Liver (tissue), 9 donors: Measurements from ENCODE around the gene PIEZO2. TPM values are rescaled to one million over a fixed set of nuclear protein-coding genes. Genes with fewer than 3 reads are reported as not detected.

ENCODE experiments used
- DNase-seq: peaks from one replicate; pipeline ENCODE4 v3.0.0-alpha.2; 2017; ENCODE audit warnings: low spot score
- H3K27ac ChIP-seq, 2 donors: one replicate each; pipeline ENCODE4 v1.7.0; 2013; ENCODE audit warnings: inconsistent platforms in 2 of 2, low read length in 2 of 2, control low read depth in 1 of 2, low read depth in 1 of 2, mild to moderate bottlenecking in 1 of 2
- H3K27me3 ChIP-seq, 4 donors: one replicate each; pipeline versions ENCODE4 v1.6.1 to v1.7.0; 2013; ENCODE audit warnings: low read length in 3 of 4, inconsistent platforms in 1 of 4, mild to moderate bottlenecking in 1 of 4, moderate library complexity in 1 of 4; ENCODE audit not compliant: control insufficient read depth in 4 of 4, insufficient read depth in 4 of 4
- H3K36me3 ChIP-seq, 4 donors: one replicate each; pipeline versions ENCODE4 v1.6.1 to v1.7.0; 2013; ENCODE audit warnings: low read length in 3 of 4, mild to moderate bottlenecking in 3 of 4, low read depth in 1 of 4, moderate library complexity in 1 of 4; ENCODE audit not compliant: control insufficient read depth in 4 of 4, insufficient read depth in 3 of 4
- H3K4me1 ChIP-seq, 4 donors: one replicate each; pipeline versions ENCODE4 v1.6.1 to v1.7.0; 2013; ENCODE audit warnings: low read length in 3 of 4, mild to moderate bottlenecking in 3 of 4, moderate library complexity in 1 of 4; ENCODE audit not compliant: control insufficient read depth in 4 of 4, insufficient read depth in 4 of 4
- H3K4me3 ChIP-seq, 3 donors: one replicate each; pipeline versions ENCODE4 v1.6.1 to v1.7.0; 2013; ENCODE audit warnings: low read length in 3 of 3, control low read depth in 1 of 3, low read depth in 1 of 3, mild to moderate bottlenecking in 1 of 3
- H3K9ac ChIP-seq, 2 donors: one replicate each; pipeline ENCODE4 v1.7.0; 2013; ENCODE audit warnings: low read length in 2 of 2, mild to moderate bottlenecking in 2 of 2, moderate library complexity in 2 of 2, control low read depth in 1 of 2, low read depth in 1 of 2
- H3K9me3 ChIP-seq, 4 donors: one replicate each; pipeline versions ENCODE4 v1.6.1 to v1.7.0; 2013; ENCODE audit warnings: low read length in 3 of 4; ENCODE audit not compliant: control insufficient read depth in 4 of 4
- EGR1 ChIP-seq, 2 donors: IDR thresholded peaks; 2 replicates each; pipeline ENCODE4 v1.6.1; 2016 to 2018; ENCODE audit warnings: antibody characterized with exemption in 2 of 2, low read depth in 2 of 2
- FOXA1 ChIP-seq: IDR thresholded peaks from 2 replicates; pipeline ENCODE4 v1.6.1; 2016; ENCODE audit warnings: antibody characterized with exemption
- FOXA2 ChIP-seq: IDR thresholded peaks from 2 replicates; pipeline ENCODE4 v1.6.1; 2016; ENCODE audit warnings: antibody characterized with exemption
- GABPA ChIP-seq, 2 donors: IDR thresholded peaks in 1 of 2; conservative IDR thresholded peaks in 1 of 2; 2 replicates each; pipeline ENCODE4 v1.6.1; 2016; ENCODE audit warnings: antibody characterized with exemption in 2 of 2, mild to moderate bottlenecking in 1 of 2, moderate library complexity in 1 of 2
- HNF4A ChIP-seq, 2 donors: conservative IDR thresholded peaks; 2 replicates each; pipeline ENCODE4 v1.6.1; 2016; ENCODE audit warnings: antibody characterized with exemption in 2 of 2, mild to moderate bottlenecking in 2 of 2
- HNF4G ChIP-seq: IDR thresholded peaks from 2 replicates; pipeline ENCODE4 v1.6.1; 2016; ENCODE audit warnings: antibody characterized with exemption
- JUND ChIP-seq, 2 donors: IDR thresholded peaks; 2 replicates each; pipeline ENCODE4 v1.6.1; 2016; ENCODE audit warnings: antibody characterized with exemption in 2 of 2
- NR2F2 ChIP-seq: IDR thresholded peaks from 2 replicates; pipeline ENCODE4 v1.6.1; 2016; ENCODE audit warnings: antibody characterized with exemption
- RAD21 ChIP-seq, 2 donors: IDR thresholded peaks; 2 replicates each; pipeline ENCODE4 v1.6.1; 2016; ENCODE audit warnings: antibody characterized with exemption in 2 of 2, mild to moderate bottlenecking in 2 of 2
- RXRA ChIP-seq, 2 donors: IDR thresholded peaks; 2 replicates each; pipeline ENCODE4 v1.6.1; 2017 to 2018; ENCODE audit warnings: antibody characterized with exemption in 2 of 2, mild to moderate bottlenecking in 1 of 2
- SP1 ChIP-seq: IDR thresholded peaks from 2 replicates; pipeline ENCODE4 v1.6.1; 2018; ENCODE audit warnings: antibody characterized with exemption, mild to moderate bottlenecking
- TAF1 ChIP-seq: conservative IDR thresholded peaks from 2 replicates; pipeline ENCODE4 v1.6.1; 2016; ENCODE audit warnings: antibody characterized with exemption, mild to moderate bottlenecking
- YY1 ChIP-seq: IDR thresholded peaks from 2 replicates; pipeline ENCODE4 v1.6.1; 2016; ENCODE audit warnings: antibody characterized with exemption, mild to moderate bottlenecking
- WGBS: extraction: QIAGEN DNeasy Blood & Tissue Kit; methylation state at CpG from one replicate; pipeline ENCODE4 v1.1.7; 2013; 5-methylcytosine and 5-hydroxymethylcytosine counted together
- polyA plus RNA-seq, 2 donors: library from polyadenylated mRNA; stranded (reverse) in 1 of 2; unstranded in 1 of 2; fragments of 200-250 nt in 1 of 2; fragments of >200 nt in 1 of 2; fragmentation: Nextera tagmentation in 1 of 2; extraction: Ambion mirVana in 1 of 2; gene quantifications; one replicate each; pipeline versions ENCODE4 v1.2.1 to v1.2.3, GENCODE V29; 2013 to 2015
- total RNA-seq, 2 donors: library from RNA; depleted of rRNA; stranded (reverse); fragments of >200 nt; gene quantifications; one replicate each; pipeline ENCODE4 v1.2.3, GENCODE V29; 2014
- TF ChIP-seq, protein P1 (sequence below): IDR thresholded peaks from 2 replicates; pipeline ENCODE4 v1.6.1; 2016; ENCODE audit warnings: antibody characterized with exemption
- TF ChIP-seq, protein P2 (sequence below): fragments of 150-350 bp; IDR thresholded peaks from 2 replicates; pipeline ENCODE4 v1.5.1; 2017; ENCODE audit warnings: improper control_type of control experiment, low read depth, low read length; ENCODE audit not compliant: missing input control
- TF ChIP-seq, protein P3 (sequence below): IDR thresholded peaks from 2 replicates; pipeline ENCODE4 v1.6.1; 2016; ENCODE audit warnings: antibody characterized with exemption
- TF ChIP-seq, protein P4 (sequence below): IDR thresholded peaks from 2 replicates; pipeline ENCODE4 v1.6.1; 2016; ENCODE audit warnings: antibody characterized with exemption
- donor health status: healthy.
- donor health status: healthy.
- donor health status: healthy.
- donor health status: healthy.
- donor health status: healthy.

Gene PIEZO2
- total and polyA plus RNA-seq, 4 donors, result 1.1 to 12.3 (median 4.8) TPM

DNA sequence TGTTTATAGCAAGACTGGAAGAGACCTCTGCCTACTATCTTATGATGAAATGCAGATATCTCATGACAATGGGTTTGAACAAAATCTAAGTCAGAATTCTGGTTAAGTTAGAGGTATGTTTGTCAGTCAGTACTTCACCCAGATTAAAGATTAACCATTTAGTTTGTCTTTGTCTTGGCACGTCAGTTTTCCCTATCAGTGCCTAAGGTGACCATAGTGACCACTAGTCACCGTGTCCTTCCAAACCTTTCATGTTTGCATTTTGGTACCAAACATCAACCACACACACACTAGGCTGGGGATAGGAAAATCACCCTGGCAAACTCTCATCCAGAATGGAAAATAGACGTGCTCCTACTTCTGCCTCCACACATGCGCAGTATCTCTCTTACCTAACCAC, 248.9 kb downstream of the PIEZO2 start:
- Histone ChIP-seq H3K27ac (peak overlapping the region; percentile 21 to 75), H3K4me1 (peaks cover 4 to 26% (median 14%) of the 10 kb centered on the region in 4 donors), H3K4me3 (no peak overlapping the region), H3K36me3 (no peaks in the 10 kb centered on the region), H3K27me3 (no peaks in the 10 kb centered on the region), H3K9ac (no peak overlapping the region), H3K9me3 (no peaks in the 10 kb centered on the region)
- WGBS, result 39% methylated on average over 4 of the region's 4 CpGs
- no peak for DNase-seq
- TF ChIP-seq, protein P1, sequence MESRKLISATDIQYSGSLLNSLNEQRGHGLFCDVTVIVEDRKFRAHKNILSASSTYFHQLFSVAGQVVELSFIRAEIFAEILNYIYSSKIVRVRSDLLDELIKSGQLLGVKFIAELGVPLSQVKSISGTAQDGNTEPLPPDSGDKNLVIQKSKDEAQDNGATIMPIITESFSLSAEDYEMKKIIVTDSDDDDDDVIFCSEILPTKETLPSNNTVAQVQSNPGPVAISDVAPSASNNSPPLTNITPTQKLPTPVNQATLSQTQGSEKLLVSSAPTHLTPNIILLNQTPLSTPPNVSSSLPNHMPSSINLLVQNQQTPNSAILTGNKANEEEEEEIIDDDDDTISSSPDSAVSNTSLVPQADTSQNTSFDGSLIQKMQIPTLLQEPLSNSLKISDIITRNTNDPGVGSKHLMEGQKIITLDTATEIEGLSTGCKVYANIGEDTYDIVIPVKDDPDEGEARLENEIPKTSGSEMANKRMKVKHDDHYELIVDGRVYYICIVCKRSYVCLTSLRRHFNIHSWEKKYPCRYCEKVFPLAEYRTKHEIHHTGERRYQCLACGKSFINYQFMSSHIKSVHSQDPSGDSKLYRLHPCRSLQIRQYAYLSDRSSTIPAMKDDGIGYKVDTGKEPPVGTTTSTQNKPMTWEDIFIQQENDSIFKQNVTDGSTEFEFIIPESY, result no peak
- TF ChIP-seq SP1, result peak; percentile 46
- TF ChIP-seq RXRA (IDR thresholded peaks at IDR 0.05), result peak; percentile 31 to 64
- no peak for TF ChIP-seq NR2F2
- TF ChIP-seq, protein P2, sequence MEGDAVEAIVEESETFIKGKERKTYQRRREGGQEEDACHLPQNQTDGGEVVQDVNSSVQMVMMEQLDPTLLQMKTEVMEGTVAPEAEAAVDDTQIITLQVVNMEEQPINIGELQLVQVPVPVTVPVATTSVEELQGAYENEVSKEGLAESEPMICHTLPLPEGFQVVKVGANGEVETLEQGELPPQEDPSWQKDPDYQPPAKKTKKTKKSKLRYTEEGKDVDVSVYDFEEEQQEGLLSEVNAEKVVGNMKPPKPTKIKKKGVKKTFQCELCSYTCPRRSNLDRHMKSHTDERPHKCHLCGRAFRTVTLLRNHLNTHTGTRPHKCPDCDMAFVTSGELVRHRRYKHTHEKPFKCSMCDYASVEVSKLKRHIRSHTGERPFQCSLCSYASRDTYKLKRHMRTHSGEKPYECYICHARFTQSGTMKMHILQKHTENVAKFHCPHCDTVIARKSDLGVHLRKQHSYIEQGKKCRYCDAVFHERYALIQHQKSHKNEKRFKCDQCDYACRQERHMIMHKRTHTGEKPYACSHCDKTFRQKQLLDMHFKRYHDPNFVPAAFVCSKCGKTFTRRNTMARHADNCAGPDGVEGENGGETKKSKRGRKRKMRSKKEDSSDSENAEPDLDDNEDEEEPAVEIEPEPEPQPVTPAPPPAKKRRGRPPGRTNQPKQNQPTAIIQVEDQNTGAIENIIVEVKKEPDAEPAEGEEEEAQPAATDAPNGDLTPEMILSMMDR, result no peak
- TF ChIP-seq, protein P3, sequence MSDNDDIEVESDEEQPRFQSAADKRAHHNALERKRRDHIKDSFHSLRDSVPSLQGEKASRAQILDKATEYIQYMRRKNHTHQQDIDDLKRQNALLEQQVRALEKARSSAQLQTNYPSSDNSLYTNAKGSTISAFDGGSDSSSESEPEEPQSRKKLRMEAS, result no peak
- no peak for TF ChIP-seq HNF4G
- peak; percentile 31 to 61 for TF ChIP-seq HNF4A (conservative IDR thresholded peaks at IDR 0.05)
- peak; percentile 20 for TF ChIP-seq FOXA2
- TF ChIP-seq YY1, result peak; percentile 57
- TF ChIP-seq JUND (IDR thresholded peaks at IDR 0.05), result peak in 1 of 2 donors; percentile 12
- peak in 1 of 2 donors; percentile 34 for TF ChIP-seq EGR1 (IDR thresholded peaks at IDR 0.05; ENCODE audit: low read depth in 2 of 2)
- no peak for TF ChIP-seq TAF1
- TF ChIP-seq GABPA (IDR thresholded peaks at IDR 0.05 in 1 of 2, conservative IDR thresholded peaks at IDR 0.05 in 1 of 2), result no peak

DNA sequence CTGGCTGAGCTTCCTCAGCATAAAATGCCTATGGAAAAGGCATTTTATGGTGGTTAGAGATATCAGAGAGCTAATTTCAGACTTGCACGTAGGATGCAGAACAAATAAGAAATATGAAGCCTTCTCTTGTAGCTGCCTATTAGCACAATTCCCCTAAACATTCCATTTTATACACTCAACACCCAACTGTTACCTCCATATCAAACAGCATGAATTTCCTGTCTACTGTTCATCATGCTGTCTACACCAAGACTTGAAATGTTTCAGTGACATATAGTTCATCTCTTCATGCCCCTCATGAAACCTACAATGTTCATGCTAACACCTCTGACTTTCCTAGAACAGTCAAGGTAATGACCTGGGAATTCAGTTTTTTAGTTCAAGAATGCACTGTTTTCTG, 249.9 kb downstream of the PIEZO2 start:
- H3K36me3 ChIP-seq, result no peaks in the 10 kb centered on the region
- 90% methylated on average over 1 of the region's 1 CpG for WGBS

DNA sequence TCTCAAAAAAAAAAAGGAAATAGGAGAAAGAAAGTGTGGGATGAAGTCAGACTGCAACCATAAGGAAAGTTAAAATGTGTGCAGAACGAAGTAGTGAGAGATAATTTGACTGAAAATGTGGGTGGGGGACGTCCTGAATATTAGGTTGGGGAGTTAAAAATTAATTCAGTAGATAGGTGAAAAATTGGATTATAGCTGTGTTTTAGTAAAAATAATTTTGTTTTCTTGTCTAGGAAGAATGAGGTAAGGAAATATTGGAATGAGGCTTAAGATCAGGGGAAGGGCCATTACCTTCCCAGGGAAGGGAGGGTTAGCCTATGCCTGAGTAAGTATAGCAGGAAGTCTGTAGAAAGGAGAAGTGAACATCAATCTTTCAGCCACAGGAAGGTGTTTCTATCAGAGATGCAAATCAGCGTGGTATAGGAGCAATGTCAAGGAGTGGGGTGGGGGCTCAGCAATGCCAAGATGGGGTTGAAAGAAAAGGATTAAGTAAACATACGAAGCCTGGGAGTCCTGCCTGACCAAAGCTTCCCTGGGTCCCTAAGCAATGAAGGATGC, 250.9 kb downstream of the PIEZO2 start:
- Histone ChIP-seq H3K4me3 (no peak overlapping the region), H3K9ac (no peak overlapping the region), H3K27me3 (no peaks in the 10 kb centered on the region), H3K4me1 (peaks cover 4 to 26% (median 14%) of the 10 kb centered on the region in 4 donors), H3K27ac (no peak overlapping the region), H3K9me3 (no peaks in the 10 kb centered on the region), H3K36me3 (no peaks in the 10 kb centered on the region)
- no peak for TF ChIP-seq FOXA2
- TF ChIP-seq, protein P1, result no peak
- TF ChIP-seq, protein P4, sequence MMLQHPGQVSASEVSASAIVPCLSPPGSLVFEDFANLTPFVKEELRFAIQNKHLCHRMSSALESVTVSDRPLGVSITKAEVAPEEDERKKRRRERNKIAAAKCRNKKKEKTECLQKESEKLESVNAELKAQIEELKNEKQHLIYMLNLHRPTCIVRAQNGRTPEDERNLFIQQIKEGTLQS, result no peak
- TF ChIP-seq, protein P3, result no peak
- TF ChIP-seq HNF4A (conservative IDR thresholded peaks at IDR 0.05), result no peak
- no peak for TF ChIP-seq HNF4G
- no peak for TF ChIP-seq RXRA (IDR thresholded peaks at IDR 0.05)
- TF ChIP-seq NR2F2, result no peak
- no peak for TF ChIP-seq JUND (IDR thresholded peaks at IDR 0.05)
- no peak for TF ChIP-seq RAD21 (IDR thresholded peaks at IDR 0.05)
- no peak for TF ChIP-seq YY1
- 85% methylated on average over 4 of the region's 4 CpGs for WGBS
- no peak for DNase-seq

More for the DNA sequence above, 249.9 kb downstream of the PIEZO2 start:
- Histone ChIP-seq H3K9me3 (no peaks in the 10 kb centered on the region), H3K27ac (peak overlapping the region in 1 of 2 donors; percentile 12), H3K9ac (no peak overlapping the region), H3K4me3 (no peak overlapping the region), H3K27me3 (no peaks in the 10 kb centered on the region), H3K4me1 (peaks cover 4 to 26% (median 14%) of the 10 kb centered on the region in 4 donors)
- TF ChIP-seq FOXA1 (no peak), HNF4G (no peak)
- no peak for DNase-seq
